KOPT-K1 (cell line): ENCODE data around the gene SLC13A2.

Experiments used
- H3K27ac ChIP-seq: fragments of 200-600 bp; sonication (generic); 2 replicates; pipeline ENCODE4 v1.5.1; 2016; ENCODE audit warnings: antibody characterized with exemption, mild to moderate bottlenecking, low read depth, low read length; ENCODE audit not compliant: poor library complexity, severe bottlenecking
- H3K36me3 ChIP-seq: fragments of 200-600 bp; sonication (generic); 2 replicates; pipeline ENCODE4 v1.5.1; 2017; ENCODE audit warnings: antibody characterized with exemption, mild to moderate bottlenecking, low read length, moderate library complexity; ENCODE audit not compliant: insufficient read depth
- H3K9me3 ChIP-seq: fragments of 200-600 bp; sonication (generic); 2 replicates; pipeline ENCODE4 v1.5.1; 2017; ENCODE audit warnings: antibody characterized with exemption, low read length, mild to moderate bottlenecking; ENCODE audit not compliant: insufficient read depth, poor library complexity, severe bottlenecking

SLC13A2 gene

GRCh38 chr17:28478712-28479615 lies 5.5 kb downstream of the SLC13A2 start:
- H3K27ac ChIP-seq = no peak overlapping the region
- no peaks in the 10 kb centered on the region for H3K36me3 ChIP-seq
- no peaks in the 10 kb centered on the region for H3K9me3 ChIP-seq

GRCh38 chr17:28480278-28480677 lies 6.8 kb downstream of the SLC13A2 start:
- Histone ChIP-seq H3K9me3 (no peaks in the 10 kb centered on the region), H3K27ac (no peak overlapping the region), H3K36me3 (no peaks in the 10 kb centered on the region)

GRCh38 chr17:28480799-28481571 lies 7.5 kb downstream of the SLC13A2 start:
- Histone ChIP-seq H3K27ac (no peak overlapping the region), H3K9me3 (no peaks in the 10 kb centered on the region), H3K36me3 (no peaks in the 10 kb centered on the region)

- H3K9me3 ChIP-seq = no peaks in the 10 kb centered on the region
- H3K36me3 ChIP-seq = no peaks in the 10 kb centered on the region
- H3K27ac ChIP-seq = no peak overlapping the region
Measured at GRCh38 chr17:28482551-28483199, 9.2 kb downstream of the SLC13A2 start.

GRCh38 chr17:28484296-28484695 lies 10.9 kb downstream of the SLC13A2 start:
- Histone ChIP-seq H3K27ac (no peak overlapping the region), H3K9me3 (no peaks in the 10 kb centered on the region), H3K36me3 (no peaks in the 10 kb centered on the region)

GRCh38 chr17:28485049-28485448 lies 11.6 kb downstream of the SLC13A2 start:
- no peak overlapping the region for H3K27ac ChIP-seq
- no peaks in the 10 kb centered on the region for H3K9me3 ChIP-seq
- no peaks in the 10 kb centered on the region for H3K36me3 ChIP-seq

GRCh38 chr17:28487881-28488532 lies 14.6 kb downstream of the SLC13A2 start:
- Histone ChIP-seq H3K9me3 (no peaks in the 10 kb centered on the region), H3K27ac (no peak overlapping the region), H3K36me3 (no peaks in the 10 kb centered on the region)

- Histone ChIP-seq H3K36me3 (no peaks in the 10 kb centered on the region), H3K27ac (no peak overlapping the region), H3K9me3 (no peaks in the 10 kb centered on the region)
Measured at GRCh38 chr17:28488533-28489276, 15.3 kb downstream of the SLC13A2 start.

GRCh38 chr17:28491286-28491685 lies 17.8 kb downstream of the SLC13A2 start:
- Histone ChIP-seq H3K36me3 (no peaks in the 10 kb centered on the region), H3K9me3 (no peaks in the 10 kb centered on the region), H3K27ac (no peak overlapping the region)

- Histone ChIP-seq H3K27ac (no peak overlapping the region), H3K36me3 (no peaks in the 10 kb centered on the region), H3K9me3 (no peaks in the 10 kb centered on the region)
Measured at GRCh38 chr17:28491860-28492259, 18.4 kb downstream of the SLC13A2 start.

- Histone ChIP-seq H3K9me3 (no peaks in the 10 kb centered on the region), H3K27ac (no peak overlapping the region), H3K36me3 (no peaks in the 10 kb centered on the region)
Measured at GRCh38 chr17:28492352-28493310, 19.2 kb downstream of the SLC13A2 start.

GRCh38 chr17:28493460-28493859 lies 20.0 kb downstream of the SLC13A2 start:
- H3K27ac ChIP-seq = no peak overlapping the region
- H3K9me3 ChIP-seq = no peaks in the 10 kb centered on the region
- no peaks in the 10 kb centered on the region for H3K36me3 ChIP-seq

GRCh38 chr17:28494445-28495188 lies 21.2 kb downstream of the SLC13A2 start:
- Histone ChIP-seq H3K36me3 (no peaks in the 10 kb centered on the region), H3K9me3 (no peaks in the 10 kb centered on the region), H3K27ac (no peak overlapping the region)
